HL-60 (cell line): ENCODE data around the gene GPR12.

Experiments
- DNase-seq, 2 experiments: peaks; one replicate each; pipeline ENCODE4 v3.0.0-alpha.2; 2010 to 2020; ENCODE audit warnings: low read depth in 1 of 2, low spot score in 1 of 2
- H3K27ac ChIP-seq: fragments of 250-450 bp; sonication (Bioruptor Pico); replicated peaks from 2 replicates; pipeline ENCODE4 v1.5.1; 2020; ENCODE audit warnings: mild to moderate bottlenecking, moderate library complexity
- H3K27me3 ChIP-seq: fragments of 250-450 bp; sonication (Bioruptor Pico); 2 replicates; pipeline ENCODE4 v1.5.1; 2021; ENCODE audit warnings: mild to moderate bottlenecking, moderate library complexity; ENCODE audit not compliant: insufficient read depth, poor library complexity, severe bottlenecking
- H3K4me3 ChIP-seq: replicated peaks from 2 replicates; pipeline ENCODE4 v1.5.1; 2011; ENCODE audit warnings: mild to moderate bottlenecking, control low read depth, low read length; ENCODE audit not compliant: insufficient read depth
- GABPA ChIP-seq: IDR thresholded peaks from 2 replicates; pipeline ENCODE4 v1.6.1; 2012; ENCODE audit warnings: low read depth
- POLR2AphosphoS5 ChIP-seq: IDR thresholded peaks from 2 replicates; pipeline ENCODE4 v1.6.1; 2012; ENCODE audit warnings: low read depth
- SPI1 ChIP-seq: IDR thresholded peaks from 2 replicates; pipeline ENCODE4 v1.6.1; 2012; ENCODE audit warnings: low read depth, mild to moderate bottlenecking, borderline replicate concordance
- TF ChIP-seq, protein P1 (sequence below): IDR thresholded peaks from 2 replicates; pipeline ENCODE4 v1.6.1; 2012; ENCODE audit warnings: low read depth; ENCODE audit not compliant: insufficient replicate concordance
- TF ChIP-seq, protein P2 (sequence below): IDR thresholded peaks from one replicate; pipeline ENCODE4 v1.5.1; 2011; ENCODE audit warnings: low read length, control low read depth, inconsistent platforms; ENCODE audit not compliant: insufficient read depth

GPR12 gene

DNA sequence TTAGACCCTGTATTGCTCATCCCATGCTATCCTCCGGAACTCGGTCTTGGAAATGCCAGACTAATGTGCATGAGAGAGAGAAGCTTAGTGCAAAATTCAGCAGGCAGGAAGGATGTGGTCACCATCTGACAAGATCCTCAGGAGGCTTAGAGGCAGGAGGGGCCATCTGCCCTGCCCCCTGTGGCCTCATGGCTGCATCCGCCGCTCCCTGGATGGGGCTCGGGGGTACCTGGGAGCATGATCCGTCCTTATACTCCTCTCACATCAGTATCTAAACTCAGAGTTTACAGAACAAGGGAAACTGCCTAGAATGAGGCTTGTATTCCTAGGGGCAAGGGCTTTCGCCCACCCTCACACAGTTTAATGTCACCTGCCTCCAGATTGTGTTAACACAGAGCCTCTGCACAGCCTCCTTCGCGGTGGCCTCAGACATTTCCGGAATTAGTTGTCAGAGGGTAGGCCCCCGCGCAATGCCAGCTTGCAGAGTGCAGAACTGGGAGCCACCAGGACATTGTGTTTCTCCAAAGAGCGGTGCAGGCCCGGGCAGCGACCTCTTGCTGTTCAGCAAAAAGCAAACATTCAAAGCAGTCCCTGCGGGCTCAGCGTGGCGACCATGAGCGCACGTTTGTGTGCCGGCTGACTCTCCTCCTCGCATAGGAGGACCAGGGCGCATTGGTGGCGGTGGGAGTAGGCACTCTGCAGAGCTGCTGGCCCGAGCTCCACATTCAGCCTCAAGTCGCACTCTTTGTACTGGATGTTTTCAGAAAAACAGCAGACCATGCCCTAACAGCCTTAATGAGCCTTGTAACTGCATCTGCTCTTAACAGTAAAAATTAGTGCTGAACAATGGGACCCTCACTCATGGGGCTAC is 39.1 kb downstream of the GPR12 start:
- peak; percentile 28 to 88 for DNase-seq
- H3K27me3 ChIP-seq, result no peaks in the 10 kb centered on the region
- TF ChIP-seq GABPA (peak; percentile 45; the same call in 1 of the 2 replicates), POLR2AphosphoS5 (peak; percentile 93), SPI1 (no peak)
- TF ChIP-seq, protein P1, sequence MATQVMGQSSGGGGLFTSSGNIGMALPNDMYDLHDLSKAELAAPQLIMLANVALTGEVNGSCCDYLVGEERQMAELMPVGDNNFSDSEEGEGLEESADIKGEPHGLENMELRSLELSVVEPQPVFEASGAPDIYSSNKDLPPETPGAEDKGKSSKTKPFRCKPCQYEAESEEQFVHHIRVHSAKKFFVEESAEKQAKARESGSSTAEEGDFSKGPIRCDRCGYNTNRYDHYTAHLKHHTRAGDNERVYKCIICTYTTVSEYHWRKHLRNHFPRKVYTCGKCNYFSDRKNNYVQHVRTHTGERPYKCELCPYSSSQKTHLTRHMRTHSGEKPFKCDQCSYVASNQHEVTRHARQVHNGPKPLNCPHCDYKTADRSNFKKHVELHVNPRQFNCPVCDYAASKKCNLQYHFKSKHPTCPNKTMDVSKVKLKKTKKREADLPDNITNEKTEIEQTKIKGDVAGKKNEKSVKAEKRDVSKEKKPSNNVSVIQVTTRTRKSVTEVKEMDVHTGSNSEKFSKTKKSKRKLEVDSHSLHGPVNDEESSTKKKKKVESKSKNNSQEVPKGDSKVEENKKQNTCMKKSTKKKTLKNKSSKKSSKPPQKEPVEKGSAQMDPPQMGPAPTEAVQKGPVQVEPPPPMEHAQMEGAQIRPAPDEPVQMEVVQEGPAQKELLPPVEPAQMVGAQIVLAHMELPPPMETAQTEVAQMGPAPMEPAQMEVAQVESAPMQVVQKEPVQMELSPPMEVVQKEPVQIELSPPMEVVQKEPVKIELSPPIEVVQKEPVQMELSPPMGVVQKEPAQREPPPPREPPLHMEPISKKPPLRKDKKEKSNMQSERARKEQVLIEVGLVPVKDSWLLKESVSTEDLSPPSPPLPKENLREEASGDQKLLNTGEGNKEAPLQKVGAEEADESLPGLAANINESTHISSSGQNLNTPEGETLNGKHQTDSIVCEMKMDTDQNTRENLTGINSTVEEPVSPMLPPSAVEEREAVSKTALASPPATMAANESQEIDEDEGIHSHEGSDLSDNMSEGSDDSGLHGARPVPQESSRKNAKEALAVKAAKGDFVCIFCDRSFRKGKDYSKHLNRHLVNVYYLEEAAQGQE, result peak; percentile 33
- TF ChIP-seq, protein P2, sequence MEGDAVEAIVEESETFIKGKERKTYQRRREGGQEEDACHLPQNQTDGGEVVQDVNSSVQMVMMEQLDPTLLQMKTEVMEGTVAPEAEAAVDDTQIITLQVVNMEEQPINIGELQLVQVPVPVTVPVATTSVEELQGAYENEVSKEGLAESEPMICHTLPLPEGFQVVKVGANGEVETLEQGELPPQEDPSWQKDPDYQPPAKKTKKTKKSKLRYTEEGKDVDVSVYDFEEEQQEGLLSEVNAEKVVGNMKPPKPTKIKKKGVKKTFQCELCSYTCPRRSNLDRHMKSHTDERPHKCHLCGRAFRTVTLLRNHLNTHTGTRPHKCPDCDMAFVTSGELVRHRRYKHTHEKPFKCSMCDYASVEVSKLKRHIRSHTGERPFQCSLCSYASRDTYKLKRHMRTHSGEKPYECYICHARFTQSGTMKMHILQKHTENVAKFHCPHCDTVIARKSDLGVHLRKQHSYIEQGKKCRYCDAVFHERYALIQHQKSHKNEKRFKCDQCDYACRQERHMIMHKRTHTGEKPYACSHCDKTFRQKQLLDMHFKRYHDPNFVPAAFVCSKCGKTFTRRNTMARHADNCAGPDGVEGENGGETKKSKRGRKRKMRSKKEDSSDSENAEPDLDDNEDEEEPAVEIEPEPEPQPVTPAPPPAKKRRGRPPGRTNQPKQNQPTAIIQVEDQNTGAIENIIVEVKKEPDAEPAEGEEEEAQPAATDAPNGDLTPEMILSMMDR, result no peak
- peak overlapping the region; percentile 86 for H3K27ac ChIP-seq
- no peak overlapping the region for H3K4me3 ChIP-seq

DNA sequence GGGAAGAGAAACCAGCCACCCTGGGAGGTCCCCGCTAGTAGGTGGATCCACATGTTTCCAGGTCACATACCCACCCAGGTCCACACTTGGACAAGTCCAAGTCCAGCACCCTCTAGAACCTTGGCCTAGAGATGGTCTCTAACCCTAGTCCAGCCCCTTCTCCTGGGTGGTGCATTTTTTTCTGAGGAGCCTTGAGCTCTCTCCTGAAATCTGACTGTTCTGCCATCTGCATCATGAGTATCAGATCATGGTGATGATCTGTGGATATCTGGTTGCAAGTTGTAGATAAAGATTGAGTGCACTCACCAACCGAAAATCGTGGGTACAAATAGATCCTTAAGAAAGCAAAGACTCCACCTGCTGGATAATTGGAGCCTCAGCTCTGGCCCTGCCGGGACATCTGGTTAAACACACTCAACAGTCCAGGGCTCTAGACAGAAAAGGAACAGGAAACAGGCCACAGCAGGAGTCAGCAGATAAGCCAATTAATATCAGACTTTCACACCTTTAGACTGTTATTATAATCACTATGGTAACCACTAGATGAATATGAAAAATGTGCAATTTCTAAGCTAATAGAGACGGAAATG is 41.1 kb downstream of the GPR12 start:
- Histone ChIP-seq H3K27ac (peak overlapping the region; percentile 30; the same call in 1 of the 2 replicates), H3K4me3 (no peak overlapping the region), H3K27me3 (no peaks in the 10 kb centered on the region)
- peak; percentile 21 to 71 for DNase-seq
- TF ChIP-seq, protein P1, result no peak
- no peak for TF ChIP-seq POLR2AphosphoS5
- no peak for TF ChIP-seq GABPA
- TF ChIP-seq SPI1, result no peak
- TF ChIP-seq, protein P2, result peak; percentile 4

DNA sequence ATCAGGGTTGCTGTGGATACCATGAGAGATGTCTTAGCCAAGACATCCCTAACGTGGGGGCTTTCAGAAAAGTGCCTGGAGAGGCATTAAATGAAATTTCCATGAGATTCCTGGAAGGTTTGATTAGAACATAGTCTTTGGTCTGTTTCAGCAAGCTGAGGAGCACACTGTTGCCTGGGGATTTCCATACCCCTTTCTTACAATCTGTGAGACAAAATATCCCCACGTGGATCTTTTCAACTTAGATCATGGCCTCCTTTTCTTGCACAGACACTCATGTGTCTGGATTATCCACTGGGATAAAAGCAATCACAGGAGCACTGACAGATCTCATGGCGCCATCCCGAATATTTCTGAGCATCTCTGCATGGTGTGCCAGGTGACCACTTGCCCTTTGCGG is 41.7 kb downstream of the GPR12 start:
- DNase-seq, result no peak
- Histone ChIP-seq H3K27ac (no peak overlapping the region), H3K27me3 (no peaks in the 10 kb centered on the region), H3K4me3 (no peak overlapping the region)
- TF ChIP-seq, protein P2, result no peak
- TF ChIP-seq, protein P1, result no peak
- TF ChIP-seq POLR2AphosphoS5 (no peak), GABPA (no peak), SPI1 (no peak)
